ENCODE data around the gene LRRC45.

- TF ChIP-seq CTCF (IDR thresholded peaks at IDR 0.05): no peak
- TF ChIP-seq POLR2A (IDR thresholded peaks at IDR 0.05): no peak
- no peak for TF ChIP-seq POLR2AphosphoS5 (IDR thresholded peaks at IDR 0.05)
Measured at GRCh38 chr17:82045936-82046484, 22.9 kb downstream of the LRRC45 start.

All from prostate gland (tissue), 2 donors.